K562 (cell line): ENCODE results near the gene ZNF106. TPM values are rescaled to one million over a fixed set of nuclear protein-coding genes. Genes with fewer than 3 reads are reported as not detected.

Experiments used
- ATAC-seq: fragments of 200-7000 bp; cut with Tn5 transposase; 3 replicates; pipeline ENCODE4 v1.9.1; 2020; ENCODE audit warnings: moderate library complexity
- BruUV-seq: library from RNA; stranded (reverse); fragments of 400-500 nt; replicated peaks from 2 replicates; lab custom pipeline; 2021; lab: Mats Ljungman, UMichigan
- CTCF ChIA-PET: fragments of 300-600 bp; formaldehyde crosslinking; extraction: SDS; loops from one replicate; lab custom pipeline; 2021; ENCODE audit warnings: low intra/inter-chr PET ratio; lab: Yijun Ruan, JAX
- POLR2A ChIA-PET: fragments of 300-600, 350-650 bp; sonication (Branson Sonifier 250); formaldehyde crosslinking; extraction: SDS; loops from one replicate; lab custom pipeline; 2021; ENCODE audit warnings: antibody characterized with exemption, inconsistent platforms; lab: Yijun Ruan, JAX
- DNase-seq, 4 experiments: peaks; one replicate each; pipeline versions ENCODE4 v3.0.0 to v3.0.0-alpha.2; 2011 to 2018; ENCODE audit warnings: low spot score in 3 of 4, mixed read lengths in 3 of 4; ENCODE audit errors: extremely low read depth in 1 of 4
- FAIRE-seq: peaks from 2 replicates; lab custom pipeline; 2011; peaks lifted over from hg19 to GRCh38; lab: Jason Lieb, UNC
- H2AFZ ChIP-seq: 2 replicates; pipeline ENCODE4 v1.6.0; 2011; ENCODE audit warnings: low read depth, low read length, control low read depth, inconsistent platforms
- H3K27ac ChIP-seq: fragments of 200-600 bp; 3 replicates; pipeline ENCODE4 v1.8.0; 2011; ENCODE audit warnings: low read depth, mild to moderate bottlenecking, control low read depth, inconsistent platforms, low read length, moderate library complexity, mixed read lengths; ENCODE audit errors: extremely low read depth
- H3K27me3 ChIP-seq, 2 experiments: fragments of 300-600 bp in 1 of 2; 2 replicates in 1 of 2; 3 replicates in 1 of 2; pipeline versions ENCODE4 v1.6.0 to v1.8.0; 2011; ENCODE audit warnings: inconsistent platforms in 2 of 2, low read length in 2 of 2, mild to moderate bottlenecking in 1 of 2, mixed read lengths in 1 of 2, moderate library complexity in 1 of 2; ENCODE audit not compliant: control insufficient read depth in 2 of 2, insufficient read depth in 2 of 2
- H3K36me3 ChIP-seq: fragments of 300-600 bp; 3 replicates; pipeline ENCODE4 v1.8.0; 2011; ENCODE audit warnings: mild to moderate bottlenecking, low read length, inconsistent platforms; ENCODE audit not compliant: control insufficient read depth, insufficient read depth
- H3K4me1 ChIP-seq, 2 experiments: fragments of 200-600 bp in 1 of 2; replicated peaks in 1 of 2; 2 replicates in 1 of 2; 3 replicates in 1 of 2; pipeline versions ENCODE4 v1.5.1 to v1.8.0; 2011; ENCODE audit warnings: inconsistent platforms in 2 of 2, low read length in 2 of 2, mild to moderate bottlenecking in 1 of 2, mixed read lengths in 1 of 2, moderate library complexity in 1 of 2; ENCODE audit not compliant: control insufficient read depth in 2 of 2, insufficient read depth in 2 of 2
- H3K4me2 ChIP-seq: 2 replicates; pipeline ENCODE4 v1.6.1; 2011; ENCODE audit warnings: low read length, control low read depth, inconsistent platforms, mixed read lengths; ENCODE audit not compliant: insufficient read depth
- H3K4me3 ChIP-seq: fragments of 200-600 bp; sonication (generic), shearing (Covaris generic); 2 replicates; pipeline ENCODE4 v1.5.1; 2016; ENCODE audit warnings: control low read depth, inconsistent platforms
- H3K79me2 ChIP-seq: fragments of 200-600 bp; 3 replicates; pipeline ENCODE4 v1.8.0; 2011; ENCODE audit warnings: low read length, inconsistent platforms; ENCODE audit not compliant: control insufficient read depth, insufficient read depth
- H3K9ac ChIP-seq, 2 experiments: 2 replicates each; pipeline versions ENCODE4 v1.6.0 to v1.6.1; 2011; ENCODE audit warnings: low read depth in 2 of 2, low read length in 2 of 2, control low read depth in 1 of 2, inconsistent platforms in 1 of 2, mild to moderate bottlenecking in 1 of 2, mixed read lengths in 1 of 2; ENCODE audit not compliant: insufficient read depth in 1 of 2
- H3K9me1 ChIP-seq: one replicate; pipeline ENCODE4 v1.6.0; 2011; ENCODE audit warnings: inconsistent platforms, mild to moderate bottlenecking, low read length, moderate library complexity; ENCODE audit not compliant: control insufficient read depth, insufficient read depth
- H3K9me3 ChIP-seq: replicated peaks from 2 replicates; pipeline ENCODE4 v1.5.1; 2011; ENCODE audit warnings: low read depth, low read length, inconsistent platforms; ENCODE audit not compliant: control insufficient read depth, insufficient read depth
- H4K20me1 ChIP-seq: replicated peaks from 2 replicates; pipeline ENCODE4 v1.6.1; 2011; ENCODE audit warnings: low read length, inconsistent platforms, mixed read lengths; ENCODE audit not compliant: control insufficient read depth, insufficient read depth
- ARNT ChIP-seq, 2 experiments: fragments of 450-650 bp; IDR thresholded peaks; 2 replicates each; pipeline ENCODE4 v1.6.1; 2016; ENCODE audit warnings: mild to moderate bottlenecking in 1 of 2
- ATF1 ChIP-seq, 2 experiments: fragments of 450-650 bp in 1 of 2; IDR thresholded peaks; 2 replicates each; pipeline ENCODE4 v1.6.1; 2016; ENCODE audit warnings: missing compliant biosample characterization in 1 of 2, missing genetic modification characterization in 1 of 2
- BRCA1 ChIP-seq, 2 experiments: fragments of 450-650 bp in 1 of 2; sonication (generic) in 1 of 2; formaldehyde crosslinking in 1 of 2; IDR thresholded peaks; 2 replicates each; pipeline versions ENCODE4 v1.5.0 to v1.6.1; 2017 to 2020; ENCODE audit warnings: mild to moderate bottlenecking in 1 of 2, missing genetic modification reagents in 1 of 2
- CBFA2T2 ChIP-seq: fragments of 450-650 bp; conservative IDR thresholded peaks from 2 replicates; pipeline ENCODE4 v1.6.1; 2017; ENCODE audit warnings: mild to moderate bottlenecking
- ETV1 ChIP-seq: fragments of 450-650 bp; conservative IDR thresholded peaks from 2 replicates; pipeline ENCODE4 v1.6.1; 2016; ENCODE audit warnings: missing genetic modification characterization, control low read depth, low read depth, missing compliant biosample characterization
- HDAC1 ChIP-seq, 2 experiments: fragments of 450-650 bp; IDR thresholded peaks; 2 replicates each; pipeline ENCODE4 v1.6.1; 2016 to 2017; ENCODE audit warnings: inconsistent platforms in 1 of 2, mild to moderate bottlenecking in 1 of 2, moderate library complexity in 1 of 2
- HNRNPUL1 ChIP-seq: fragments of 200-400 bp; formaldehyde crosslinking; IDR thresholded peaks from 2 replicates; pipeline ENCODE4 v1.6.1; 2017; ENCODE audit warnings: low read length
- MNT ChIP-seq, 2 experiments: fragments of 450-650 bp; conservative IDR thresholded peaks; 2 replicates each; pipeline ENCODE4 v1.6.1; 2017; ENCODE audit warnings: mild to moderate bottlenecking in 2 of 2, moderate library complexity in 2 of 2
- SRSF1 ChIP-seq: fragments of 200-400 bp; formaldehyde crosslinking; IDR thresholded peaks from 2 replicates; pipeline ENCODE4 v1.6.1; 2017; ENCODE audit warnings: mild to moderate bottlenecking, low read depth, low read length, moderate library complexity
- TAF7 ChIP-seq: fragments of 450-650 bp; IDR thresholded peaks from 2 replicates; pipeline ENCODE4 v1.6.1; 2016; ENCODE audit warnings: missing genetic modification characterization, missing compliant biosample characterization
- YBX1 ChIP-seq: fragments of 450-650 bp; IDR thresholded peaks from 2 replicates; pipeline ENCODE4 v1.7.1; 2016; ENCODE audit warnings: mild to moderate bottlenecking
- ZNF23 ChIP-seq: fragments of 250-450 bp; sonication (Bioruptor Pico); IDR thresholded peaks from 2 replicates; pipeline ENCODE4 v1.4.0; 2020; ENCODE audit warnings: mild to moderate bottlenecking
- WGBS: fragments of 100-300 bp; shearing (Covaris generic); methylation state at CpG from one replicate; pipeline ENCODE4 v1.1.6; 2016; ENCODE audit warnings: low coverage, mixed read lengths; ENCODE audit not compliant: insufficient coverage; ENCODE audit errors: missing lambda C conversion rate; 5-methylcytosine and 5-hydroxymethylcytosine counted together
- in situ Hi-C: fragments of 300-500 bp; cut with MboI; formaldehyde crosslinking; loops from 4 replicates; pipeline ENCODE4 v1.15.0; 2018; ENCODE audit warnings: inconsistent platforms, mixed read lengths
- intact Hi-C: fragments of 100-400 bp; cut with micrococcal nuclease; formaldehyde crosslinking; loops from 2 replicates; pipeline ENCODE4 v1.14.2; 2022
- polyA plus RNA-seq, 8 experiments: library from polyadenylated mRNA; depleted of rRNA in 4 of 8; stranded (reverse) in 5 of 8; unstranded in 3 of 8; fragments of >200 nt; fragmentation: Nextera tagmentation in 2 of 8; fragmentation: Illumina TruSeq in 1 of 8; extraction: Ambion mirVana in 2 of 8; extraction: Trizol in 1 of 8; gene quantifications; 2 replicates each; pipeline versions ENCODE4 v1.2.1 to v1.2.3, GENCODE V29; 2011 to 2014; ENCODE audit warnings: inconsistent platforms in 1 of 8, missing spikeins in 1 of 8
- total RNA-seq, 7 experiments: library from RNA; depleted of rRNA in 6 of 7; stranded (reverse); fragments of >200 nt in 6 of 7; fragmentation: Illumina TruSeq in 2 of 7; extraction: Trizol in 2 of 7; gene quantifications; 2 replicates each; pipeline versions ENCODE4 v1.2.1 to v1.2.3, GENCODE V29; 2011 to 2021; ENCODE audit warnings: low replicate concordance in 1 of 7
- TF ChIP-seq, protein P1 (sequence below), 2 experiments: fragments of 450-650 bp; IDR thresholded peaks; 2 replicates each; pipeline ENCODE4 v1.6.1; 2016

ZNF106 gene
- total and polyA plus RNA-seq, 9 of the 15 experiments (the other 6 are each of a cell fraction or from before 2014, with no cell fraction given), result 14.4 to 55.3 (median 33.7) TPM

GRCh38 chr15:42408178-42408577 is 82.8 kb downstream of the ZNF106 start:
- H3K4me2 ChIP-seq, result no peak overlapping the region
- H3K9me1 ChIP-seq, result no peaks in the 10 kb centered on the region
- in situ Hi-C loops, result no loop called here
- H4K20me1 ChIP-seq, result peaks cover 7% of the 10 kb centered on the region; the same call in 1 of the 2 replicates
- no TSS peak for BruUV-seq
- peaks cover 0 to 6% of the 10 kb centered on the region in 2 experiments; a peak in 2 of 5 replicates for H3K4me1 ChIP-seq
- POLR2A ChIA-PET, result interaction anchor here (0.6 to 1.1 kb wide), 4 partner anchors 8 to 69 kb away, joined by 3 to 7 read pairs (median 3); no protein-coding TSS in a partner anchor
- CTCF ChIA-PET, result no interaction called here
- TF ChIP-seq ETV1 (tag) (no peak), SRSF1 (no peak), CBFA2T2 (no peak), HDAC1 (IDR thresholded peaks at IDR 0.05) (no peak)
- H3K9me3 ChIP-seq, result no peaks in the 10 kb centered on the region
- H2AFZ ChIP-seq, result no peak overlapping the region
- peaks cover 7% of the 10 kb centered on the region; the same call in 1 of the 3 replicates for H3K36me3 ChIP-seq
- no peak for ATAC-seq
- no peaks in the 10 kb centered on the region for H3K79me2 ChIP-seq
- H3K27me3 ChIP-seq, result peaks cover 0 to 6% of the 10 kb centered on the region in 2 experiments; a peak in 1 of 5 replicates
- no peak for DNase-seq
- no peak overlapping the region for H3K4me3 ChIP-seq
- 39% methylated on average over 4 of the region's 4 CpGs for WGBS
- FAIRE-seq, result no peak
- peak overlapping the region in 1 of 2 experiments; percentile 30; a peak in 1 of 4 replicates for H3K9ac ChIP-seq
- no peak overlapping the region for H3K27ac ChIP-seq
- intact Hi-C loops, result no loop called here

- ChIA-PET CTCF (no interaction called here), POLR2A (no interaction called here)
- Histone ChIP-seq H3K36me3 (no peaks in the 10 kb centered on the region), H3K27ac (no peak overlapping the region), H3K9me1 (no peaks in the 10 kb centered on the region), H3K9me3 (no peaks in the 10 kb centered on the region), H4K20me1 (peaks cover 5% of the 10 kb centered on the region; the same call in 1 of the 2 replicates), H3K4me1 (peaks cover 0 to 6% of the 10 kb centered on the region in 2 experiments; a peak in 2 of 5 replicates), H3K79me2 (no peaks in the 10 kb centered on the region), H3K27me3 (peaks cover 0 to 6% of the 10 kb centered on the region in 2 experiments; a peak in 1 of 5 replicates), H3K4me3 (no peak overlapping the region), H3K9ac (no peak overlapping the region), H3K4me2 (no peak overlapping the region), H2AFZ (no peak overlapping the region)
- FAIRE-seq, result no peak
- intact Hi-C loops, result no loop called here
- 12% methylated on average over 6 of the region's 6 CpGs for whole genome bisulfite sequencing
- BruUV-seq, result no TSS peak
- DNase-seq, result no peak
- in situ Hi-C loops, result no loop called here
- ATAC-seq, result no peak
- TF ChIP-seq MNT (conservative IDR thresholded peaks at IDR 0.05) (no peak), TAF7 (tag) (no peak), ZNF23 (CRISPR knock-in tag) (no peak), BRCA1 (IDR thresholded peaks at IDR 0.05) (no peak), BRCA1 (CRISPR knock-in tag; IDR thresholded peaks at IDR 0.05) (no peak), ARNT (IDR thresholded peaks at IDR 0.05) (no peak), YBX1 (no peak), ATF1 (CRISPR knock-in tag; IDR thresholded peaks at IDR 0.05) (no peak), ATF1 (tag; IDR thresholded peaks at IDR 0.05) (no peak), HNRNPUL1 (no peak)
- TF ChIP-seq, protein P1, sequence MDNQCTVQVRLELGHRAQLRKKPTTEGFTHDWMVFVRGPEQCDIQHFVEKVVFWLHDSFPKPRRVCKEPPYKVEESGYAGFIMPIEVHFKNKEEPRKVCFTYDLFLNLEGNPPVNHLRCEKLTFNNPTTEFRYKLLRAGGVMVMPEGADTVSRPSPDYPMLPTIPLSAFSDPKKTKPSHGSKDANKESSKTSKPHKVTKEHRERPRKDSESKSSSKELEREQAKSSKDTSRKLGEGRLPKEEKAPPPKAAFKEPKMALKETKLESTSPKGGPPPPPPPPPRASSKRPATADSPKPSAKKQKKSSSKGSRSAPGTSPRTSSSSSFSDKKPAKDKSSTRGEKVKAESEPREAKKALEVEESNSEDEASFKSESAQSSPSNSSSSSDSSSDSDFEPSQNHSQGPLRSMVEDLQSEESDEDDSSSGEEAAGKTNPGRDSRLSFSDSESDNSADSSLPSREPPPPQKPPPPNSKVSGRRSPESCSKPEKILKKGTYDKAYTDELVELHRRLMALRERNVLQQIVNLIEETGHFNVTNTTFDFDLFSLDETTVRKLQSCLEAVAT (IDR thresholded peaks at IDR 0.05), result no peak
Measured at GRCh38 chr15:42405863-42406482, 85.0 kb downstream of the ZNF106 start.
